IgD-negative memory B cell (primary cell): Measurements from ENCODE around the gene PKIB. TPM values are rescaled to one million over a fixed set of nuclear protein-coding genes. Genes with fewer than 3 reads are reported as not detected.
"Not testable (repeated sequence)": the region's sequence is repeated elsewhere in the genome, so short reads cannot be mapped to it uniquely, and the experiment has no call there.

Experiments used
- H3K27ac Mint-ChIP-seq, 3 donors: one replicate each; pipeline ENCODE4 v1.8.0; 2020 to 2022; ENCODE audit warnings: mild to moderate bottlenecking in 3 of 3, mixed read lengths in 3 of 3, moderate library complexity in 1 of 3
- H3K27me3 Mint-ChIP-seq: one replicate; pipeline ENCODE4 v1.8.0; 2021; ENCODE audit warnings: mixed read lengths
- H3K36me3 Mint-ChIP-seq: one replicate; pipeline ENCODE4 v1.8.0; 2020; ENCODE audit warnings: mild to moderate bottlenecking, mixed read lengths
- H3K4me1 Mint-ChIP-seq, 3 donors: one replicate each; pipeline ENCODE4 v1.8.0; 2020 to 2022; ENCODE audit warnings: mixed read lengths in 3 of 3, mild to moderate bottlenecking in 1 of 3
- H3K4me3 Mint-ChIP-seq, 4 donors: one replicate each; pipeline ENCODE4 v1.8.0; 2020 to 2022; ENCODE audit warnings: mild to moderate bottlenecking in 4 of 4, mixed read lengths in 4 of 4, moderate library complexity in 3 of 4
- H3K9me3 Mint-ChIP-seq, 3 donors: one replicate each; pipeline ENCODE4 v1.8.0; 2020 to 2021; ENCODE audit warnings: mixed read lengths in 3 of 3, mild to moderate bottlenecking in 1 of 3
- polyA plus RNA-seq: library from polyadenylated mRNA; unstranded; fragments of 300-500 nt; fragmentation: Illumina TruSeq; gene quantifications from one replicate; pipeline ENCODE4 v1.2.3, GENCODE V29; 2021

The PKIB gene
- polyA plus RNA-seq: not detected

- Mint-ChIP-seq H3K27me3 (peaks cover 25% of the 10 kb centered on the region), H3K4me3 (peak within 1 kb of the TSS; percentile 85 to 98 (median 88)), H3K27ac (peak within 1 kb of the TSS in 1 of 3 donors; percentile 85), H3K4me1 (peaks cover 8 to 18% (median 10%) of the 10 kb centered on the region in 3 donors), H3K36me3 (peaks cover 4% of the 10 kb centered on the region), H3K9me3 (peaks cover 0 to 3% (median 0%) of the 10 kb centered on the region in 3 donors)
Measured at GRCh38 chr6:122609881-122610689, at the start of gene PKIB. Gene PKIB, plus strand, starts transcription at chr6:122610405. Its CDS starts 107,390 bp downstream, at chr6:122717795.

GRCh38 chr6:122563364-122564052 lies 46.7 kb upstream of the PKIB start:
- Mint-ChIP-seq H3K9me3 (peaks cover 6 to 18% (median 17%) of the 10 kb centered on the region in 3 donors), H3K27ac (no peak overlapping the region), H3K4me1 (no peaks in the 10 kb centered on the region), H3K36me3 (peaks cover 5% of the 10 kb centered on the region), H3K4me3 (no peak overlapping the region), H3K27me3 (no peaks in the 10 kb centered on the region)

- peaks cover 2% of the 10 kb centered on the region for H3K36me3 Mint-ChIP-seq
Measured at GRCh38 chr6:122564230-122564629, 46.0 kb upstream of the PKIB start.

GRCh38 chr6:122565708-122566107 lies 44.5 kb upstream of the PKIB start:
- Mint-ChIP-seq H3K4me1 (no peaks in the 10 kb centered on the region), H3K36me3 (peaks cover 2% of the 10 kb centered on the region), H3K27ac (no peak overlapping the region), H3K27me3 (peaks cover 8% of the 10 kb centered on the region), H3K9me3 (peaks cover 2 to 17% (median 13%) of the 10 kb centered on the region in 3 donors), H3K4me3 (no peak overlapping the region)

More at GRCh38 chr6:122564230-122564629, 46.0 kb upstream of the PKIB start:
- H3K27ac Mint-ChIP-seq: no peak overlapping the region
- no peaks in the 10 kb centered on the region for H3K4me1 Mint-ChIP-seq
- H3K27me3 Mint-ChIP-seq: peaks cover 4% of the 10 kb centered on the region
- H3K9me3 Mint-ChIP-seq: peaks cover 2 to 19% (median 13%) of the 10 kb centered on the region in 3 donors
- H3K4me3 Mint-ChIP-seq: no peak overlapping the region

GRCh38 chr6:122567034-122567433 lies 43.2 kb upstream of the PKIB start:
- H3K4me1 Mint-ChIP-seq: no peaks in the 10 kb centered on the region
- H3K4me3 Mint-ChIP-seq: no peak overlapping the region
- peaks cover 8% of the 10 kb centered on the region for H3K27me3 Mint-ChIP-seq
- no peak overlapping the region for H3K27ac Mint-ChIP-seq
- H3K36me3 Mint-ChIP-seq: peaks cover 2% of the 10 kb centered on the region
- peaks cover 0 to 12% (median 9%) of the 10 kb centered on the region in 3 donors for H3K9me3 Mint-ChIP-seq

- peaks cover 0 to 3% (median 0%) of the 10 kb centered on the region in 3 donors for H3K9me3 Mint-ChIP-seq
- H3K27ac Mint-ChIP-seq: no peak overlapping the region
- no peak overlapping the region for H3K4me3 Mint-ChIP-seq
- peaks cover 2% of the 10 kb centered on the region for H3K36me3 Mint-ChIP-seq
- H3K4me1 Mint-ChIP-seq: no peaks in the 10 kb centered on the region
- peaks cover 8% of the 10 kb centered on the region for H3K27me3 Mint-ChIP-seq
Measured at GRCh38 chr6:122568350-122568749, 41.9 kb upstream of the PKIB start.

GRCh38 chr6:122568797-122569221 lies 41.4 kb upstream of the PKIB start:
- no peak overlapping the region for H3K4me3 Mint-ChIP-seq
- H3K27me3 Mint-ChIP-seq: peaks cover 8% of the 10 kb centered on the region
- peaks cover 2% of the 10 kb centered on the region for H3K36me3 Mint-ChIP-seq
- no peak overlapping the region for H3K27ac Mint-ChIP-seq
- H3K4me1 Mint-ChIP-seq: no peaks in the 10 kb centered on the region
- H3K9me3 Mint-ChIP-seq: peaks cover 0 to 3% (median 0%) of the 10 kb centered on the region in 3 donors

GRCh38 chr6:122569230-122569771 lies 40.9 kb upstream of the PKIB start:
- Mint-ChIP-seq H3K27ac (no peak overlapping the region), H3K27me3 (peaks cover 8% of the 10 kb centered on the region), H3K9me3 (peaks cover 0 to 3% (median 3%) of the 10 kb centered on the region in 3 donors), H3K4me1 (no peaks in the 10 kb centered on the region), H3K36me3 (peaks cover 2% of the 10 kb centered on the region), H3K4me3 (no peak overlapping the region)

- Mint-ChIP-seq H3K27ac (no peak overlapping the region), H3K9me3 (peaks cover 2 to 14% (median 3%) of the 10 kb centered on the region in 3 donors), H3K27me3 (peaks cover 8% of the 10 kb centered on the region), H3K36me3 (peaks cover 2% of the 10 kb centered on the region), H3K4me3 (no peak overlapping the region), H3K4me1 (no peaks in the 10 kb centered on the region)
Measured at GRCh38 chr6:122571888-122572287, 38.3 kb upstream of the PKIB start.

GRCh38 chr6:122576888-122577287 lies 33.3 kb upstream of the PKIB start:
- H3K27me3 Mint-ChIP-seq: no peaks in the 10 kb centered on the region
- no peaks in the 10 kb centered on the region for H3K36me3 Mint-ChIP-seq
- H3K4me3 Mint-ChIP-seq: no peak overlapping the region
- peaks cover 6 to 25% (median 9%) of the 10 kb centered on the region in 3 donors for H3K9me3 Mint-ChIP-seq
- no peaks in the 10 kb centered on the region for H3K4me1 Mint-ChIP-seq
- no peak overlapping the region for H3K27ac Mint-ChIP-seq

GRCh38 chr6:122578961-122579360 lies 31.2 kb upstream of the PKIB start:
- no peaks in the 10 kb centered on the region for H3K36me3 Mint-ChIP-seq
- H3K9me3 Mint-ChIP-seq: peaks cover 6 to 25% (median 9%) of the 10 kb centered on the region in 3 donors

GRCh38 chr6:122580737-122581136 lies 29.5 kb upstream of the PKIB start:
- Mint-ChIP-seq H3K9me3 (peaks cover 5 to 13% (median 9%) of the 10 kb centered on the region in 3 donors), H3K4me1 (no peaks in the 10 kb centered on the region), H3K27ac (no peak overlapping the region), H3K27me3 (no peaks in the 10 kb centered on the region), H3K4me3 (no peak overlapping the region), H3K36me3 (no peaks in the 10 kb centered on the region)

More at GRCh38 chr6:122578961-122579360, 31.2 kb upstream of the PKIB start:
- no peaks in the 10 kb centered on the region for H3K4me1 Mint-ChIP-seq
- no peak overlapping the region for H3K4me3 Mint-ChIP-seq
- H3K27ac Mint-ChIP-seq: no peak overlapping the region
- H3K27me3 Mint-ChIP-seq: no peaks in the 10 kb centered on the region

- Mint-ChIP-seq H3K27ac (no peak overlapping the region), H3K4me1 (no peaks in the 10 kb centered on the region), H3K4me3 (no peak overlapping the region), H3K9me3 (peaks cover 0 to 2% (median 0%) of the 10 kb centered on the region in 3 donors), H3K27me3 (no peaks in the 10 kb centered on the region), H3K36me3 (no peaks in the 10 kb centered on the region)
Measured at GRCh38 chr6:122589115-122589514, 21.1 kb upstream of the PKIB start.

GRCh38 chr6:122598295-122598694 lies 11.9 kb upstream of the PKIB start:
- H3K27ac Mint-ChIP-seq, H3K27me3 Mint-ChIP-seq, H3K4me3 Mint-ChIP-seq, H3K36me3 Mint-ChIP-seq, H3K4me1 Mint-ChIP-seq: not testable (repeated sequence)
- peaks cover 4 to 19% (median 6%) of the 10 kb centered on the region in 3 donors for H3K9me3 Mint-ChIP-seq

- Mint-ChIP-seq H3K27me3 (peaks cover 6% of the 10 kb centered on the region), H3K9me3 (peaks cover 2 to 8% (median 2%) of the 10 kb centered on the region in 3 donors), H3K4me3 (no peak overlapping the region), H3K4me1 (peaks cover 0 to 6% (median 5%) of the 10 kb centered on the region in 3 donors), H3K27ac (no peak overlapping the region), H3K36me3 (peaks cover 1% of the 10 kb centered on the region)
Measured at GRCh38 chr6:122604676-122605075, 5.5 kb upstream of the PKIB start.
